Upper lobe of right lung (tissue), 1 donor: Measurements from ENCODE around the gene RASGRF1. TPM values are rescaled to one million over a fixed set of nuclear protein-coding genes. Genes with fewer than 3 reads are reported as not detected.

Experiments
- ATAC-seq: fragments of 200-7000 bp; cut with Tn5 transposase; one replicate; pipeline ENCODE4 v1.9.1; 2020; ENCODE audit warnings: mild to moderate bottlenecking, moderate library complexity
- DNase-seq: peaks from one replicate; pipeline ENCODE4 v3.0.0-alpha.2; 2020
- H3K27ac ChIP-seq: fragments of 200-600 bp; one replicate; pipeline ENCODE4 v1.8.0; 2022
- H3K27me3 ChIP-seq: fragments of 200-600 bp; one replicate; pipeline ENCODE4 v1.8.0; 2022; ENCODE audit warnings: mild to moderate bottlenecking
- H3K36me3 ChIP-seq: fragments of 200-600 bp; one replicate; pipeline ENCODE4 v1.8.0; 2022
- H3K4me1 ChIP-seq: fragments of 200-600 bp; one replicate; pipeline ENCODE4 v1.8.0; 2022
- H3K4me3 ChIP-seq: fragments of 200-600 bp; one replicate; pipeline ENCODE4 v1.8.0; 2022; ENCODE audit warnings: mild to moderate bottlenecking
- H3K9me3 ChIP-seq: fragments of 200-600 bp; one replicate; pipeline ENCODE4 v1.8.0; 2022
- intact Hi-C: fragments of 100-400 bp; cut with DNase I; formaldehyde crosslinking; loops from one replicate; pipeline ENCODE4 v1.11.0; 2022
- total RNA-seq: library from RNA; stranded (reverse); fragmentation: NEBNext Ultra II Directional; extraction: Animal tissue kit (Norgen Biotek cat#: 25700); gene quantifications from one replicate; pipeline ENCODE4 v1.2.1, GENCODE V29; 2021
- TF ChIP-seq, protein P1 (sequence below): fragments of 200-600 bp; IDR thresholded peaks from one replicate; pipeline ENCODE4 v1.8.0; 2022; ENCODE audit warnings: antibody characterized with exemption
- donor health status: DM: no; HTN: yes; CAD: no; lungs with severe emphysema.

The RASGRF1 gene
- total RNA-seq, 1 donor from 2014 or later = 105 TPM

DNA sequence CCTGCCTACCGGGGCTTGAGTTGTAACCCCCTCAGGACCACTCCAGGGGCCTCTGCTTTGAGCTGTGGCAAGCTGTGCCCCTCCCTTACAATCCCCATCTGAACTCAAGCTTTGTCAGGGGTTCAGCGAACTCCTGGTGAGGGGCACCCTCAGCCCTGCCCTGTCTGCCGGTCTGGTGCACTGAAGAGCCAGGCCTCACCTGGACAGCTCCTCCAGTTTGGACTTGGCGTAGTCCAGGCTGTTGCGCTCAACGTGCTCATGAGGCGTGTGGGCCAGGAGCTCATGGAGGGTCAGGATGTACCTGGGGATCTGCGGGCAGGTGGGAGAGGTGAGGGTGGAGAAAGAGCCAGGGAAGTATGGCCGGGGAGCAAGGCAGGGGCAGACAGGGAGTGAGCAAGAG, 59.4 kb downstream of the RASGRF1 start:
- H3K9me3 ChIP-seq = no peaks in the 10 kb centered on the region
- no peak overlapping the region for H3K27ac ChIP-seq
- no peak for DNase-seq
- intact Hi-C loops = no loop called here
- no peak for ATAC-seq
- TF ChIP-seq, protein P1, sequence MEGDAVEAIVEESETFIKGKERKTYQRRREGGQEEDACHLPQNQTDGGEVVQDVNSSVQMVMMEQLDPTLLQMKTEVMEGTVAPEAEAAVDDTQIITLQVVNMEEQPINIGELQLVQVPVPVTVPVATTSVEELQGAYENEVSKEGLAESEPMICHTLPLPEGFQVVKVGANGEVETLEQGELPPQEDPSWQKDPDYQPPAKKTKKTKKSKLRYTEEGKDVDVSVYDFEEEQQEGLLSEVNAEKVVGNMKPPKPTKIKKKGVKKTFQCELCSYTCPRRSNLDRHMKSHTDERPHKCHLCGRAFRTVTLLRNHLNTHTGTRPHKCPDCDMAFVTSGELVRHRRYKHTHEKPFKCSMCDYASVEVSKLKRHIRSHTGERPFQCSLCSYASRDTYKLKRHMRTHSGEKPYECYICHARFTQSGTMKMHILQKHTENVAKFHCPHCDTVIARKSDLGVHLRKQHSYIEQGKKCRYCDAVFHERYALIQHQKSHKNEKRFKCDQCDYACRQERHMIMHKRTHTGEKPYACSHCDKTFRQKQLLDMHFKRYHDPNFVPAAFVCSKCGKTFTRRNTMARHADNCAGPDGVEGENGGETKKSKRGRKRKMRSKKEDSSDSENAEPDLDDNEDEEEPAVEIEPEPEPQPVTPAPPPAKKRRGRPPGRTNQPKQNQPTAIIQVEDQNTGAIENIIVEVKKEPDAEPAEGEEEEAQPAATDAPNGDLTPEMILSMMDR = no peak
- no peaks in the 10 kb centered on the region for H3K27me3 ChIP-seq
- H3K36me3 ChIP-seq = no peaks in the 10 kb centered on the region
- no peaks in the 10 kb centered on the region for H3K4me1 ChIP-seq
- H3K4me3 ChIP-seq = no peak overlapping the region

DNA sequence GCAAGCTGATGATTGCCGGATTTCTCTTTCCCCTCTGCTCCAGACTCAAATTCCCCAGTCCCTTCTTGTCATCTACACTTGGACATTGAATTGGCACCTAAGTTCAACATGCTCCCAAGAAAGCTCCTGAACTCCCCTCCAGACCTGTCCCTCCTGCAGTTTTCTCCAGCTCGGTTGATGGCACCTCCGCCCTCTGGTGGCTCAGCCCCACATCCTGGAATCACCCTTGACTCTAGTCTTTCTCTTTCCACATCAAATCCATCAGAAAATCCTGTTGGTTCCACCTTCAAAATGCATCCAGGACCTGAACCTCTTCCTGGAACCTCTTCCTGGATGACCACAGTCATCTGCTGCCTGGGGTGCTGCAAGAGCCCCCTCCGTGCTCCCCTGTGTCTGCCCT, 60.1 kb downstream of the RASGRF1 start:
- H3K4me1 ChIP-seq = no peaks in the 10 kb centered on the region
- ATAC-seq = no peak
- intact Hi-C loops = no loop called here

DNA sequence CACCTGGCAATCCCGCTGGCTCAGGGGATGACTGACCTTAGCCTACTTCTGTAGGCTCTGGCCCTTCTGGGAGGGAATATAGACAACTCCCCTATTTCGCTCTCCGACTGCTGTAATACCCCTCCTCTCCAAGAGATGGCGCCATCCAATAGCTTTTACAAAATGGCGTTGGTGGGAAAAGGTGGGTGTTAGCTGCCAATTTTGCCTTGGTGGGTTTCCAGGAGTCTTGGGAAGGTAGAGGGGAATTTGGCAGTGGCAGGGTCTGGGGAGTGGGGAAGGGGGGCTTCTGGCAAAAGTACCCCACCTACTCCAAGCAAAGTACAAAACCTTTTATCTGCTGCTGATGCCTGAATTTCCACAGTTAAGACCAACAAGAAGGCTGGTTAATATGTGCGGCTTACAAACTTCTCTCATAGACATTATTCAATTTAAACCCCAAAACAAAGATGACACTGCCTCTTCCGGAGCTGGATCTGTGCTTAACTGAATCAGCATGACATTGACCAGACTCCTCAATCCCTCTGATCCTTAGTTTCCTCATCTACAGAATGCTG, 62.1 kb downstream of the RASGRF1 start:
- no peak for DNase-seq
- intact Hi-C loops = loop anchor here (10.0 kb wide), 1 partner anchor 156 kb away; no protein-coding TSS in a partner anchor

More for the DNA sequence above, 60.1 kb downstream of the RASGRF1 start:
- no peak for DNase-seq
- H3K9me3 ChIP-seq = no peaks in the 10 kb centered on the region
- no peaks in the 10 kb centered on the region for H3K27me3 ChIP-seq
- H3K27ac ChIP-seq = no peak overlapping the region
- TF ChIP-seq, protein P1 = no peak
- no peak overlapping the region for H3K4me3 ChIP-seq
- no peaks in the 10 kb centered on the region for H3K36me3 ChIP-seq

DNA sequence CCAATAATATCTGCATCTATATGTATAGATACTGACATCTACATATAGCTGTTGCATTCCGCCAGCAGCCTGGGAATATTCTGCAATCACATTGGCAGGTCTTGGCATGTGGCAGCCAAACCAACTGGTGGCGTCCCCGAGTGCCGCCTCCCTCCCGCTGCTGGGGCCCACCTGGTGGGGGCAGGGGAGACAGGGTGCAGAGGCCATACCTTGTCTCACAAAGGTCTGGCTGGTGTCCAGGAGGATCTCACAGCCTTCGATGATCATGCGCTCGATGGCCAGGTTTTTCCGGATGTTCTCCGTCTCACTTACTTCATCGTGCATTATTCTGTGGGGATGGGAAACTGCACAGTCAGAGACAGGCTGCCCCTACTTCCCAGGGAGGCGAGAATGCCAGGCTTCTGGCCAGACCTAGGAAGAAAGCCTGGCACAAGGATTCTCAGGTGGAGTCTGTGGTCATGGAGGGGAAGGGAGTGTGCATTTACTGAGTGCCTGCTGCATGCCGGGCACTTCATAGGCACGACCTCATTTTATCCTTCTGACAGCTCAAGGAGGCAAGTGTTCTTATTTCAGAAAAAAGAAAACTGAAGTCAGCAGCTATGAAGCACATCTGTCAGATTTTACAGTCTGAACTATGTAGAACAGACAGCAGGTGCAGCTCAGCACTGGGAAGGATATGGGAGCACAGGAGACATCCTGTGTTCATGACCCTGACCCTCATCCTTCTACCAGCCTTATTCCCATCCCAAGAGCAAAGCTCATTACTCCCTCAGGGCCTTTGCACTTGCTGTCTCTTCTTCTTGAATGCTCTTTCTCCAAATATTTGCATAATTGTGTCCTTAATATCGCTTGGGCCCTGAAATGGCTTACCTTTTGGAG, 62.8 kb downstream of the RASGRF1 start:
- intact Hi-C loops = loop anchor here (10.0 kb wide), 1 partner anchor 157 kb away; no protein-coding TSS in a partner anchor
- TF ChIP-seq, protein P1 = no peak
- Histone ChIP-seq H3K4me1 (no peaks in the 10 kb centered on the region), H3K27me3 (no peaks in the 10 kb centered on the region), H3K9me3 (no peaks in the 10 kb centered on the region), H3K27ac (no peak overlapping the region), H3K36me3 (no peaks in the 10 kb centered on the region), H3K4me3 (no peak overlapping the region)
- ATAC-seq = no peak
- no peak for DNase-seq

More for the DNA sequence above, 62.1 kb downstream of the RASGRF1 start:
- Histone ChIP-seq H3K27me3 (no peaks in the 10 kb centered on the region), H3K36me3 (no peaks in the 10 kb centered on the region), H3K9me3 (no peaks in the 10 kb centered on the region), H3K4me1 (no peaks in the 10 kb centered on the region), H3K4me3 (no peak overlapping the region), H3K27ac (no peak overlapping the region)
- TF ChIP-seq, protein P1 = peak; percentile 75
- peak; percentile 51 for ATAC-seq

DNA sequence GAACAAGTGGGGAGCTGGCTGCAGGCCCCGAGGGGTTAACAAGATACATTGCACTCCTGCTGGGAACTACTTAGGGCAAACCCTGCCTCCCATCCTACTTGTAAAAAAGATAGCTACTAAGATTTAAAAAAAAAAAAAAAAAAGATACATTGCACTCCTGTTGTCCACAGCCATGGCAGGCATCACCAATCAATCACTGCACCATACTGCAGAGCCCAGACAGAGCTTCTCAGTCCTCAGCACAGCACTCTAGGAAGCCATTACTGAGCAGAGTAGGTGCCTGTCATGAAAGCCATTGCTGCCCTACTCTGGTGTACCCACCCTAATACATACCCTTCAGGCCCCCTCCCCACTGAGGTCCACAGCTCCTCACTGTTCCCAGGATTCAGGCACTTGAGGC, 64.8 kb downstream of the RASGRF1 start:
- DNase-seq = no peak
- no peaks in the 10 kb centered on the region for H3K36me3 ChIP-seq
- H3K27ac ChIP-seq = no peak overlapping the region
- TF ChIP-seq, protein P1 = no peak
- intact Hi-C loops = loop anchor here (10.0 kb wide), 1 partner anchor 159 kb away; no protein-coding TSS in a partner anchor
- no peaks in the 10 kb centered on the region for H3K4me1 ChIP-seq
- no peak overlapping the region for H3K4me3 ChIP-seq
- no peaks in the 10 kb centered on the region for H3K27me3 ChIP-seq
- ATAC-seq = no peak
- no peaks in the 10 kb centered on the region for H3K9me3 ChIP-seq
